GM12864 (cell line): ENCODE data around the gene UPF1.
"Not testable (repeated sequence)": the region's sequence is repeated elsewhere in the genome, so short reads cannot be mapped to it uniquely, and the experiment has no call there.

Experiments used
- DNase-seq: peaks from one replicate; pipeline ENCODE4 v3.0.0-alpha.2; 2011; ENCODE audit warnings: low read depth
- H3K4me3 ChIP-seq: 2 replicates; pipeline ENCODE4 v1.5.1; 2011; ENCODE audit warnings: mild to moderate bottlenecking, low read depth, low read length, control low read depth
- TF ChIP-seq, protein P1 (sequence below): IDR thresholded peaks from 2 replicates; pipeline ENCODE4 v1.5.1; 2011; ENCODE audit warnings: low read depth, mild to moderate bottlenecking, moderate library complexity, low read length, control low read depth, inconsistent platforms; ENCODE audit errors: missing control alignments

The UPF1 gene

GRCh38 chr19:18900700-18901481, 69.1 kb downstream of the UPF1 start:
- no peak for DNase-seq
- TF ChIP-seq, protein P1, sequence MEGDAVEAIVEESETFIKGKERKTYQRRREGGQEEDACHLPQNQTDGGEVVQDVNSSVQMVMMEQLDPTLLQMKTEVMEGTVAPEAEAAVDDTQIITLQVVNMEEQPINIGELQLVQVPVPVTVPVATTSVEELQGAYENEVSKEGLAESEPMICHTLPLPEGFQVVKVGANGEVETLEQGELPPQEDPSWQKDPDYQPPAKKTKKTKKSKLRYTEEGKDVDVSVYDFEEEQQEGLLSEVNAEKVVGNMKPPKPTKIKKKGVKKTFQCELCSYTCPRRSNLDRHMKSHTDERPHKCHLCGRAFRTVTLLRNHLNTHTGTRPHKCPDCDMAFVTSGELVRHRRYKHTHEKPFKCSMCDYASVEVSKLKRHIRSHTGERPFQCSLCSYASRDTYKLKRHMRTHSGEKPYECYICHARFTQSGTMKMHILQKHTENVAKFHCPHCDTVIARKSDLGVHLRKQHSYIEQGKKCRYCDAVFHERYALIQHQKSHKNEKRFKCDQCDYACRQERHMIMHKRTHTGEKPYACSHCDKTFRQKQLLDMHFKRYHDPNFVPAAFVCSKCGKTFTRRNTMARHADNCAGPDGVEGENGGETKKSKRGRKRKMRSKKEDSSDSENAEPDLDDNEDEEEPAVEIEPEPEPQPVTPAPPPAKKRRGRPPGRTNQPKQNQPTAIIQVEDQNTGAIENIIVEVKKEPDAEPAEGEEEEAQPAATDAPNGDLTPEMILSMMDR, result no peak
- no peak overlapping the region for H3K4me3 ChIP-seq

- H3K4me3 ChIP-seq, result no peak overlapping the region
- no peak for DNase-seq
- TF ChIP-seq, protein P1, result no peak
Measured at GRCh38 chr19:18901491-18901890, 69.7 kb downstream of the UPF1 start.

DNA sequence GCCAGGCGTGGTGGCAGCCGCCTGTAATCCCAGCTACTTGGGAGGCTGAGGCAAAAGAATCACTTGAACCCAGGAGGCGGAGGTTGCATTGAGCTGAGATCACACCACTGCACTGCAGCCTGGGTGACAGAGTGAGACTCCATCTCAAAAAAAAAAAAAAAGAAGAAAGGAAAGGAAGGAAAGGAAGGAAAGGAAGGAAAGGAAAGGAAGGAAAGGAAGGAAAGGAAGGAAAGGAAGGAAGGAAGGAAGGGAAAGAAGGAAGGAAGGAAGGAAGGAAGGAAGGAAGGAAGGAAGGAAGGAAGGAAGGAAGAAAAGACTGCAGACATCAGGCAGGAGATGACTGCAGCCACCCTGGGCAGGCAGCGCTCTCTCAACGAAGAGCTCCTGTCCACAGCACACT, 70.8 kb downstream of the UPF1 start:
- not testable (repeated sequence) for DNase-seq, H3K4me3 ChIP-seq

DNA sequence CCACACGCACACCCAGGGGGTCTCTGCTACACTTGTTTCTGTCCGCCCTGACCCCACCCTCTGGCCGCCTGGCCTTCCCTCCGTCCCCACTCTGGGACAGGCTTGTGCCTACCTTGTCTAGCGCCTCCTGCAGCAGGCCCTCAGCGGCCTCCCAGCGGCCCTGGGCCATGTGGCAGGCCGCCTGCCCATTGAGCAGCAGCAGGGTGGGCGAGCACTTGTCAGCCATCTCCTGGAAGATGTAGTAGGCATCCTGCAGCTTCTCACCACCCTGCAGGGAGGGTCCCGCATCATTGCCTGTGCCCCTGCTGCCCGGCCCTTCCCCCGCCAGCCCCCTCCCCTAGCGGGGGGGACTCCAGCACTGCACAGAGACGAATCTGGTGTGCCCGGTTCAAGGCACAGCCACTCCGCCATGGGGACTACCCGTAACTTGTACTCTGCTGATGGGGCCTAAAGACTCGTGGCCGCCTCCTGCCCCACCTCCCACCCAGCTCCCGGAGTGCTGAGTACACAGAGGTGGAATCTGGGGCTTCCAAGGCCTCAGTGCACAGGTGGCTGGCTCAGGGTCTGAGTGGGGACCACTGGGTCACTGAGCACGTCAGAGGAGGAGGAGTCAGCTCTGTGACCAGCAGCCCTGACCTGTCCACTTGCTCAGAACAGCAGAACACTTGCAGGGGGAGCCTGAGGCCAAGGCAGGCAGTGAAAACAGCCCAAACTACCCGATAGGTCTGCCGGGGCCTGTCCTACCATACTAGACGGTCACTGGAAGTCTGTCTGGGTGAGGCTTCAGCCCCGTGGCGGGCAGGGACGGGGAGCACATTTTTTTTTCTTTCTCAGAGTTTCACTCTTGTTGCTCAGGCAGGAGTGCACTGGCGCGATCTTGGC, 71.6 kb downstream of the UPF1 start:
- TF ChIP-seq, protein P1, result no peak
- no peak overlapping the region for H3K4me3 ChIP-seq
- DNase-seq, result no peak

DNA sequence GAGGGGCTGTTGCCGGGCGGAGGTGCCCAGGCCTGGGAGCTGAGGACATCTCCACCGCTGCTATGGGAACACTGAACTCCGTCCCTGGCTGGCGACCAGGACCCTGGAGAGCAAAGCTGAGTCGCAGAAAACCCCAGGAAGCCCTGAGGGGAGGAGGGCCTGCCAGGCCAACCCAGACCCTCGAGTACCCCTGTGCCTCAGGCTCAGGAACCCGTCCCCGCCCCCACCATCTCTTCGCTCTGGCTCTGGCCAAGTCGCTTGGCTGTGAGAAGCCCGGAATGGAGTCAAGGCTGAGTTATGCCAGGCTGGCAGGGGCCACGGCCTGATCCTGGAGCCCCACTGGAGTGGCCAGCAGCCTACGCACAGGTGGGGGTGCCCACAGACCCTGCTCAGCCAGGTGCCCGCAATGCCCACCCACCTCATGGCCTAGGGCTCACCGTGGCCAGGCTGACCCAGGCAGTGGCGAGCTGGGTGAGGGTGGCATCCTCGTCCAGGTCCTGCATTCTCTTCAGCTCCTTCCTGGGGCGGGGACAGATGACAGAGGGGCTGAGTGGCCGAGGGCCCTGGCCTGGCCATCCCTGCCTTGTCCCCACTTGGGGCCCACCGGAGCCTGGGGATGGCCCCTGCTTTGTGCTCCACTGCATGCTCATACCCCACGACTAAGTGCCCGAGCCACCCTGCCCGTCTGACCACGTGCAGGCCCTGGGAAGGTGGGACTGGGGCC, 72.7 kb downstream of the UPF1 start:
- TF ChIP-seq, protein P1, result no peak
- H3K4me3 ChIP-seq, result no peak overlapping the region
- DNase-seq, result no peak

GRCh38 chr19:18905058-18905456, 73.3 kb downstream of the UPF1 start:
- no peak overlapping the region for H3K4me3 ChIP-seq
- no peak for DNase-seq
- TF ChIP-seq, protein P1, result no peak
